ENCODE results near the gene MEX3D. TPM values are rescaled to one million over a fixed set of nuclear protein-coding genes. Genes with fewer than 3 reads are reported as not detected.

The MEX3D gene
- polyA plus RNA-seq, 1 donor: 17.8 TPM

GRCh38 chr19:1582201-1582600 lies 14.1 kb upstream of the MEX3D start:
- DNase-seq: no peak
- H3K36me3 ChIP-seq (ENCODE audit: control insufficient read depth, insufficient read depth, low read length): peaks cover 65% of the 10 kb centered on the region

GRCh38 chr19:1580957-1581356 lies 12.8 kb upstream of the MEX3D start:
- no peaks in the 10 kb centered on the region for H3K4me1 ChIP-seq (ENCODE audit: control insufficient read depth, insufficient read depth, low read length)
- DNase-seq: no peak
- peaks cover 11% of the 10 kb centered on the region for H3K9me3 ChIP-seq (ENCODE audit: control insufficient read depth, low read depth, low read length)
- peaks cover 73% of the 10 kb centered on the region for H3K36me3 ChIP-seq (ENCODE audit: control insufficient read depth, insufficient read depth, low read length)
- WGBS (ENCODE audit: insufficient coverage, low lambda C conversion rate): no CpG with 5 or more reads among the region's 22 CpGs
- no peaks in the 10 kb centered on the region for H3K27me3 ChIP-seq (ENCODE audit: control insufficient read depth, insufficient read depth, low read length)
- no peak overlapping the region for H3K4me3 ChIP-seq (ENCODE audit: low read length)
- no peak overlapping the region for H3K27ac ChIP-seq (ENCODE audit: low read length)

More at GRCh38 chr19:1582201-1582600, 14.1 kb upstream of the MEX3D start:
- WGBS (ENCODE audit: insufficient coverage, low lambda C conversion rate): no CpG with 5 or more reads among the region's 9 CpGs
- peaks cover 3% of the 10 kb centered on the region for H3K4me1 ChIP-seq (ENCODE audit: control insufficient read depth, insufficient read depth, low read length)
- no peak overlapping the region for H3K27ac ChIP-seq (ENCODE audit: low read length)
- H3K27me3 ChIP-seq (ENCODE audit: control insufficient read depth, insufficient read depth, low read length): no peaks in the 10 kb centered on the region
- no peak overlapping the region for H3K4me3 ChIP-seq (ENCODE audit: low read length)
- H3K9me3 ChIP-seq (ENCODE audit: control insufficient read depth, low read depth, low read length): peaks cover 11% of the 10 kb centered on the region

- Histone ChIP-seq H3K4me3 (ENCODE audit: low read length) (no peak overlapping the region), H3K9me3 (ENCODE audit: control insufficient read depth, low read depth, low read length) (peaks cover 11% of the 10 kb centered on the region), H3K36me3 (ENCODE audit: control insufficient read depth, insufficient read depth, low read length) (peaks cover 70% of the 10 kb centered on the region), H3K27ac (ENCODE audit: low read length) (no peak overlapping the region), H3K27me3 (ENCODE audit: control insufficient read depth, insufficient read depth, low read length) (no peaks in the 10 kb centered on the region), H3K4me1 (ENCODE audit: control insufficient read depth, insufficient read depth, low read length) (no peaks in the 10 kb centered on the region)
- no peak for DNase-seq
- WGBS (ENCODE audit: insufficient coverage, low lambda C conversion rate): no CpG with 5 or more reads among the region's 20 CpGs
These were observed 12.3 kb upstream of the MEX3D start for GRCh38 chr19:1580382-1580781.

GRCh38 chr19:1579222-1579621 lies 11.1 kb upstream of the MEX3D start:
- Histone ChIP-seq H3K27ac (ENCODE audit: low read length) (no peak overlapping the region), H3K4me3 (ENCODE audit: low read length) (no peak overlapping the region), H3K27me3 (ENCODE audit: control insufficient read depth, insufficient read depth, low read length) (no peaks in the 10 kb centered on the region), H3K9me3 (ENCODE audit: control insufficient read depth, low read depth, low read length) (peaks cover 11% of the 10 kb centered on the region), H3K36me3 (ENCODE audit: control insufficient read depth, insufficient read depth, low read length) (peaks cover 64% of the 10 kb centered on the region), H3K4me1 (ENCODE audit: control insufficient read depth, insufficient read depth, low read length) (no peaks in the 10 kb centered on the region)
- no peak for DNase-seq
- no CpG with 5 or more reads among the region's 20 CpGs for WGBS (ENCODE audit: insufficient coverage, low lambda C conversion rate)

- 90% methylated on average over 2 of the region's 49 CpGs for WGBS (ENCODE audit: insufficient coverage, low lambda C conversion rate)
- H3K9me3 ChIP-seq (ENCODE audit: control insufficient read depth, low read depth, low read length): peaks cover 11% of the 10 kb centered on the region
- peaks cover 5% of the 10 kb centered on the region for H3K4me1 ChIP-seq (ENCODE audit: control insufficient read depth, insufficient read depth, low read length)
- DNase-seq: no peak
- H3K27me3 ChIP-seq (ENCODE audit: control insufficient read depth, insufficient read depth, low read length): no peaks in the 10 kb centered on the region
- no peak overlapping the region for H3K27ac ChIP-seq (ENCODE audit: low read length)
- peaks cover 56% of the 10 kb centered on the region for H3K36me3 ChIP-seq (ENCODE audit: control insufficient read depth, insufficient read depth, low read length)
- H3K4me3 ChIP-seq (ENCODE audit: low read length): no peak overlapping the region
These were observed 9.9 kb upstream of the MEX3D start for GRCh38 chr19:1577929-1578618.

GRCh38 chr19:1577090-1577928 lies 9.2 kb upstream of the MEX3D start:
- no peak overlapping the region for H3K4me3 ChIP-seq (ENCODE audit: low read length)
- peaks cover 5% of the 10 kb centered on the region for H3K4me1 ChIP-seq (ENCODE audit: control insufficient read depth, insufficient read depth, low read length)
- H3K36me3 ChIP-seq (ENCODE audit: control insufficient read depth, insufficient read depth, low read length): peaks cover 51% of the 10 kb centered on the region
- H3K27me3 ChIP-seq (ENCODE audit: control insufficient read depth, insufficient read depth, low read length): no peaks in the 10 kb centered on the region
- H3K27ac ChIP-seq (ENCODE audit: low read length): no peak overlapping the region
- peaks cover 11% of the 10 kb centered on the region for H3K9me3 ChIP-seq (ENCODE audit: control insufficient read depth, low read depth, low read length)
- WGBS (ENCODE audit: insufficient coverage, low lambda C conversion rate): no CpG with 5 or more reads among the region's 41 CpGs
- DNase-seq: no peak

- no peak overlapping the region for H3K4me3 ChIP-seq (ENCODE audit: low read length)
These were observed 8.3 kb upstream of the MEX3D start for GRCh38 chr19:1576242-1577089.

GRCh38 chr19:1575323-1576241 lies 7.5 kb upstream of the MEX3D start:
- no peak for DNase-seq
- H3K27ac ChIP-seq (ENCODE audit: low read length): no peak overlapping the region
- H3K4me1 ChIP-seq (ENCODE audit: control insufficient read depth, insufficient read depth, low read length): peaks cover 5% of the 10 kb centered on the region
- 92% methylated on average over 4 of the region's 22 CpGs for WGBS (ENCODE audit: insufficient coverage, low lambda C conversion rate)
- H3K9me3 ChIP-seq (ENCODE audit: control insufficient read depth, low read depth, low read length): peaks cover 11% of the 10 kb centered on the region
- no peaks in the 10 kb centered on the region for H3K27me3 ChIP-seq (ENCODE audit: control insufficient read depth, insufficient read depth, low read length)
- H3K4me3 ChIP-seq (ENCODE audit: low read length): no peak overlapping the region
- H3K36me3 ChIP-seq (ENCODE audit: control insufficient read depth, insufficient read depth, low read length): peaks cover 36% of the 10 kb centered on the region

More at GRCh38 chr19:1576242-1577089, 8.3 kb upstream of the MEX3D start:
- WGBS (ENCODE audit: insufficient coverage, low lambda C conversion rate): no CpG with 5 or more reads among the region's 30 CpGs
- no peak for DNase-seq
- H3K27ac ChIP-seq (ENCODE audit: low read length): no peak overlapping the region
- peaks cover 11% of the 10 kb centered on the region for H3K9me3 ChIP-seq (ENCODE audit: control insufficient read depth, low read depth, low read length)
- peaks cover 5% of the 10 kb centered on the region for H3K4me1 ChIP-seq (ENCODE audit: control insufficient read depth, insufficient read depth, low read length)
- H3K27me3 ChIP-seq (ENCODE audit: control insufficient read depth, insufficient read depth, low read length): no peaks in the 10 kb centered on the region
- peaks cover 44% of the 10 kb centered on the region for H3K36me3 ChIP-seq (ENCODE audit: control insufficient read depth, insufficient read depth, low read length)

GRCh38 chr19:1574354-1575136 lies 6.4 kb upstream of the MEX3D start:
- Histone ChIP-seq H3K27ac (ENCODE audit: low read length) (no peak overlapping the region), H3K27me3 (ENCODE audit: control insufficient read depth, insufficient read depth, low read length) (no peaks in the 10 kb centered on the region), H3K4me1 (ENCODE audit: control insufficient read depth, insufficient read depth, low read length) (peaks cover 5% of the 10 kb centered on the region), H3K36me3 (ENCODE audit: control insufficient read depth, insufficient read depth, low read length) (peaks cover 29% of the 10 kb centered on the region), H3K4me3 (ENCODE audit: low read length) (no peak overlapping the region), H3K9me3 (ENCODE audit: control insufficient read depth, low read depth, low read length) (peaks cover 11% of the 10 kb centered on the region)
- WGBS (ENCODE audit: insufficient coverage, low lambda C conversion rate): no CpG with 5 or more reads among the region's 34 CpGs
- no peak for DNase-seq
